Measurements from ENCODE around the gene CRABP2.

- TF ChIP-seq ZNF274 (IDR thresholded peaks at IDR 0.05; ENCODE audit: low read depth, low read length) (no peak), POLR2AphosphoS5 (IDR thresholded peaks at IDR 0.05; ENCODE audit: low read depth, low read length) (no peak), EZH2phosphoT487 (IDR thresholded peaks at IDR 0.05; ENCODE audit: borderline replicate concordance) (no peak)
These were observed 42.2 kb downstream of the CRABP2 start for GRCh38 chr1:156663178-156663577.

Measured in HCT116 (cell line).